ENCODE measurements around the gene SYNE2.

The SYNE2 gene

DNA sequence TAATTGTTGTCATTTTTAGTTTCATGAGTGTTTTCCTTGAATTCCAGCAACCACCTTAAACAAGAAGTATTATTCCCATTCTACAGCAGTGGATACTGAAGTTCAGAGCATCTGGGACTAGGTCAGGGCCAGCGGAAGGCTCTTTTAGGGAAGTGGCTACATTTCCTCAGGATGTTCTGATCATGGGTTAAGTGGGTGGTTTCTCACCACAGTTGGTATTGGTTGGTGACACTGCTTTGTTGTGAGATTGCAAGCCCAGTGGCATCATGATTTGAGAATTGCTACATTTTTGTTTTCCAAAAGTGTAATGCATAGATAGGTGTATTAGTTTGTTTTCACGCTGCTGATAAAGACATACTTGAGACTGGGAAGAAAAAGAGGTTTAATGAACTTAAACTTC, 47.1 kb downstream of the SYNE2 start:
- no peak for TF ChIP-seq ZBTB7A (IDR thresholded peaks at IDR 0.05; ENCODE audit: low read depth)
- no peak for TF ChIP-seq EGR1 (IDR thresholded peaks at IDR 0.05)
- TF ChIP-seq, protein P1, sequence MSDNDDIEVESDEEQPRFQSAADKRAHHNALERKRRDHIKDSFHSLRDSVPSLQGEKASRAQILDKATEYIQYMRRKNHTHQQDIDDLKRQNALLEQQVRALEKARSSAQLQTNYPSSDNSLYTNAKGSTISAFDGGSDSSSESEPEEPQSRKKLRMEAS (IDR thresholded peaks at IDR 0.05), result no peak
- no peak for TF ChIP-seq CREB1 (IDR thresholded peaks at IDR 0.05; ENCODE audit: low read depth)
- no peak for TF ChIP-seq FOXM1 (IDR thresholded peaks at IDR 0.05; ENCODE audit: borderline replicate concordance, low read depth)
- TF ChIP-seq TAF1 (IDR thresholded peaks at IDR 0.05; ENCODE audit: low read depth), result no peak
- TF ChIP-seq, protein P2, sequence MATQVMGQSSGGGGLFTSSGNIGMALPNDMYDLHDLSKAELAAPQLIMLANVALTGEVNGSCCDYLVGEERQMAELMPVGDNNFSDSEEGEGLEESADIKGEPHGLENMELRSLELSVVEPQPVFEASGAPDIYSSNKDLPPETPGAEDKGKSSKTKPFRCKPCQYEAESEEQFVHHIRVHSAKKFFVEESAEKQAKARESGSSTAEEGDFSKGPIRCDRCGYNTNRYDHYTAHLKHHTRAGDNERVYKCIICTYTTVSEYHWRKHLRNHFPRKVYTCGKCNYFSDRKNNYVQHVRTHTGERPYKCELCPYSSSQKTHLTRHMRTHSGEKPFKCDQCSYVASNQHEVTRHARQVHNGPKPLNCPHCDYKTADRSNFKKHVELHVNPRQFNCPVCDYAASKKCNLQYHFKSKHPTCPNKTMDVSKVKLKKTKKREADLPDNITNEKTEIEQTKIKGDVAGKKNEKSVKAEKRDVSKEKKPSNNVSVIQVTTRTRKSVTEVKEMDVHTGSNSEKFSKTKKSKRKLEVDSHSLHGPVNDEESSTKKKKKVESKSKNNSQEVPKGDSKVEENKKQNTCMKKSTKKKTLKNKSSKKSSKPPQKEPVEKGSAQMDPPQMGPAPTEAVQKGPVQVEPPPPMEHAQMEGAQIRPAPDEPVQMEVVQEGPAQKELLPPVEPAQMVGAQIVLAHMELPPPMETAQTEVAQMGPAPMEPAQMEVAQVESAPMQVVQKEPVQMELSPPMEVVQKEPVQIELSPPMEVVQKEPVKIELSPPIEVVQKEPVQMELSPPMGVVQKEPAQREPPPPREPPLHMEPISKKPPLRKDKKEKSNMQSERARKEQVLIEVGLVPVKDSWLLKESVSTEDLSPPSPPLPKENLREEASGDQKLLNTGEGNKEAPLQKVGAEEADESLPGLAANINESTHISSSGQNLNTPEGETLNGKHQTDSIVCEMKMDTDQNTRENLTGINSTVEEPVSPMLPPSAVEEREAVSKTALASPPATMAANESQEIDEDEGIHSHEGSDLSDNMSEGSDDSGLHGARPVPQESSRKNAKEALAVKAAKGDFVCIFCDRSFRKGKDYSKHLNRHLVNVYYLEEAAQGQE (IDR thresholded peaks at IDR 0.05; ENCODE audit: low read depth), result no peak
- no peak for TF ChIP-seq NFIC (IDR thresholded peaks at IDR 0.05)
- TF ChIP-seq, protein P3, sequence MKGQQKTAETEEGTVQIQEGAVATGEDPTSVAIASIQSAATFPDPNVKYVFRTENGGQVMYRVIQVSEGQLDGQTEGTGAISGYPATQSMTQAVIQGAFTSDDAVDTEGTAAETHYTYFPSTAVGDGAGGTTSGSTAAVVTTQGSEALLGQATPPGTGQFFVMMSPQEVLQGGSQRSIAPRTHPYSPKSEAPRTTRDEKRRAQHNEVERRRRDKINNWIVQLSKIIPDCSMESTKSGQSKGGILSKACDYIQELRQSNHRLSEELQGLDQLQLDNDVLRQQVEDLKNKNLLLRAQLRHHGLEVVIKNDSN (IDR thresholded peaks at IDR 0.05), result no peak
- no peak for TF ChIP-seq TEAD4 (IDR thresholded peaks at IDR 0.05)
- no peak for TF ChIP-seq RAD21 (IDR thresholded peaks at IDR 0.05; ENCODE audit: low read depth)
- no peak for TF ChIP-seq TCF12 (IDR thresholded peaks at IDR 0.05; ENCODE audit: low read depth)

DNA sequence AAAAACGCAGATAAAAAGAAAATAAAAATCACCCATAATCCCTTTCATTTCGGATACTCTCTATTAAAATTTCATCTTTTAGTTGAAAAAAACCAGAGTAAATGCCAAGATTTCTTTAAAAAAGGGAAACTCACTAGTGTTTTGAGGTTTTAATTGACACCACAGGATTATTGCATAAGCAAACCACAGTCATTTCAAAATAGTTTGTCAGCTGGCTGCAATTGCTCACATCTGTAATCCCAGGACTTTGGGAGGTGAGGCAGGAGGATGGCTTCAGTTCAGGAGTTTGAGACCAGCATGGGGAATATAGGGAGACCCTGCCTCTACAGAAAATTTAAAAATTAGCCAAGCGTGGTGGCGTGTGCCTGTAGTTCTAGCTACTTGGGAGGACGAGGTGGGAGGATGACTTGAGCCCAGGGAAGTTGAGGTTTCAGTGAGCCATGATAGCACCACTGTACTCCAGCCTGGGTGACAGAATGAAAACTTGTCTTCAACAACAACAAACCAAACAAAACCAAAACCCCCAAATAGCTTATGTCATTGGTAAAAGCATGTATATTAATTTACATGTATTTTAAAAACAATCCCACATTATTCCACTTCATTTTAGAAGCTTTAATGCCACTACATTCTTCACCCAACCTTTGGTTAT, 48.8 kb downstream of the SYNE2 start:
- TF ChIP-seq TCF12 (IDR thresholded peaks at IDR 0.05; ENCODE audit: low read depth) (no peak), TEAD4 (IDR thresholded peaks at IDR 0.05) (no peak), FOXM1 (IDR thresholded peaks at IDR 0.05; ENCODE audit: borderline replicate concordance, low read depth) (no peak)
- TF ChIP-seq, protein P3 (IDR thresholded peaks at IDR 0.05), result no peak
- TF ChIP-seq, protein P1 (IDR thresholded peaks at IDR 0.05), result no peak

DNA sequence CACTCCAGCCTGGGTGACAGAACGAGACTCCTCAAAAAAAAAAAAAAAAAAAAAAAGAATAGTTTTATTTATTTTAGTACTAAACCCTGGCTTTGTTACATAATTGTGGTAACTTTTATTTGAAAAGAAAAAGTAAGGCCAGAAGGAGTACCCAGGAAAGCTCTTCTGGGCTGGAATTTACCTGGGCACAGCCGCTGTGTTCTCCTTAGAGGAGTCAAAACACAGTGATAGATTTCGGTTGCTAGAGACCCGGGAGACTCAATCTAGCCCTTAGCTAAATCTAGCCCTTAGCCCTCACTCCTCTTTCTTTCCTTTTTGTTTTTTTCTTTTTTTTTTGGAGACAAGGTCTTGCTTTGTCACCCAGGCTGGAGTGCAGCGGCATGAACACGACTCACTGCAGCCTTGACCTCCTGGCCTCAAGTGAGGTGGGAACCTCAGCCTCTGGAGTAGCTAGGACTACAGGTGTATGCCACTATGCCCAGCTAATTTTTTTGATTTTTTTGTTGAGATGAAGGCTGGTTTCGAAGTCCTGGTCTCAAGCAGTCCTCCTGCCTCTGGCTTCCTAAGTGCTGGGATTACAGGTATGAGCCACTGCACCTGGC, 49.7 kb downstream of the SYNE2 start:
- TF ChIP-seq, protein P2 (IDR thresholded peaks at IDR 0.05; ENCODE audit: low read depth), result no peak
- TF ChIP-seq FOXM1 (IDR thresholded peaks at IDR 0.05; ENCODE audit: borderline replicate concordance, low read depth), result no peak
- no peak for TF ChIP-seq RAD21 (IDR thresholded peaks at IDR 0.05; ENCODE audit: low read depth)

DNA sequence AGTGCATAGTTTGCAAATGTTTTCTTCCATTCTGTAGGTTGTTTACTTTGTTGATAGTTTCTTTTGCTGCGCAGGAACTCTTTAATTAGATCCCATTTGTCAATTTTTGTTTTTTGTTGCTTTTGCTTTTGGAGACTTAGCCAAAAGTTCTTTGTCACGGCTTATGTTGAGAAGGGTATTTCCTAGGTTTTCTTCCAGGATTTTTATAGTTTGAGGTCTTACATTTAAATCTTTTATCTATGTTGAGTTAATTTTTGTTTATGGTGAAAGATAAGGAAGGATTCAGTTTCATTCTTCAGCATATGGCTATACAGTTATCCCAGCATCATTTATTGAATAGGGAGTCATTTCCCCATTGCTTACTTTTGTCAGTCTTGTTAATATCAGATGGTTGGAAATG, 51.9 kb downstream of the SYNE2 start:
- TF ChIP-seq, protein P2 (IDR thresholded peaks at IDR 0.05; ENCODE audit: low read depth), result no peak
- TF ChIP-seq, protein P3 (IDR thresholded peaks at IDR 0.05), result no peak

DNA sequence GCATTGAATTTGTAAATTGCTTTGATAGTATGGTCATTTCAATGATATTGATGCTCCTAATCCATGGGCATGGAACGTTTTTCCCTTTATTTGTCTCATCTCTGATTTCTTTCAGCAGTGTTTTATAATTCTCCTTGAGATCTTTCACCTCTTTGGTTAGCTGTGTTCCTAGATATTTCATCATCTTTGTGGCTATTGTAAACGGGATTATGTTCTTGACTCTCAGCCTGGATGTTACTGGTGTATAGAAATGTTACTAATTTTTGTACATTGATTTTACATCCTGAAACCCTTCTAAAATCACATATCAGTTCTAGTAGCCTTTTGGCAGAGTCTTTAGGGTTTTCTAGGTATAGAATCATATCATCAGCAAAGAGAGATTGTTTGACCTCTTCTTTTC, 52.6 kb downstream of the SYNE2 start:
- TF ChIP-seq, protein P2 (IDR thresholded peaks at IDR 0.05; ENCODE audit: low read depth), result no peak
- TF ChIP-seq YY1 (IDR thresholded peaks at IDR 0.05; ENCODE audit: low read depth) (no peak), EGR1 (IDR thresholded peaks at IDR 0.05) (no peak), TAF1 (IDR thresholded peaks at IDR 0.05; ENCODE audit: low read depth) (no peak), TCF12 (IDR thresholded peaks at IDR 0.05; ENCODE audit: low read depth) (no peak), NFIC (IDR thresholded peaks at IDR 0.05) (no peak), CEBPB (IDR thresholded peaks at IDR 0.05) (no peak), TEAD4 (IDR thresholded peaks at IDR 0.05) (no peak), EP300 (IDR thresholded peaks at IDR 0.05; ENCODE audit: borderline replicate concordance) (no peak), RAD21 (IDR thresholded peaks at IDR 0.05; ENCODE audit: low read depth) (no peak), CREB1 (IDR thresholded peaks at IDR 0.05; ENCODE audit: low read depth) (no peak)
- TF ChIP-seq, protein P3 (IDR thresholded peaks at IDR 0.05), result no peak
- TF ChIP-seq, protein P1 (IDR thresholded peaks at IDR 0.05), result no peak

Measured in Ishikawa (cell line).